Measurements from ENCODE around the gene CDK6. TPM values are rescaled to one million over a fixed set of nuclear protein-coding genes. Genes with fewer than 3 reads are reported as not detected.
"Not testable (repeated sequence)": the region's sequence is repeated elsewhere in the genome, so short reads cannot be mapped to it uniquely, and the experiment has no call there.

The CDK6 gene
- total RNA-seq, 4 donors from 2014 or later, result 1.2 to 6.9 (median 2.6) TPM

DNA sequence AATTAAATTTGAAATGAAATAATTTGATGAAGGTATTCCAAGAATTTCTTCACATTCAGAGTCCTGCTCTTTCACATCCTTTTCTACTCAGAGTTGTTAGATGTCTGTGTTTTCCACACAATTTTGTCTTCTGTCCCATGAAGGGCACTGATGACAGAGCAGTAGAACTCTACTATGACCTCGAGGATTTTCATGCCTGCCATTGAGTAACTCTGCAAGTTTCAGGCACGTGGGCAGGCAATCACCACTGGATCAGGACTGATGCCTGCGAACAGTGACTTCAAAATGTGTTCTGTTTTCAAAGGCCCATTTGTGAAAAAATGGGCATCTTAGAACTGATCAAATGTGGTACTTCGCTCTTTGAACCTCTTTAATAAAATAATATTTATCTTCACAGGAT lies 91.1 kb downstream of the CDK6 start:
- TF ChIP-seq, protein P1, sequence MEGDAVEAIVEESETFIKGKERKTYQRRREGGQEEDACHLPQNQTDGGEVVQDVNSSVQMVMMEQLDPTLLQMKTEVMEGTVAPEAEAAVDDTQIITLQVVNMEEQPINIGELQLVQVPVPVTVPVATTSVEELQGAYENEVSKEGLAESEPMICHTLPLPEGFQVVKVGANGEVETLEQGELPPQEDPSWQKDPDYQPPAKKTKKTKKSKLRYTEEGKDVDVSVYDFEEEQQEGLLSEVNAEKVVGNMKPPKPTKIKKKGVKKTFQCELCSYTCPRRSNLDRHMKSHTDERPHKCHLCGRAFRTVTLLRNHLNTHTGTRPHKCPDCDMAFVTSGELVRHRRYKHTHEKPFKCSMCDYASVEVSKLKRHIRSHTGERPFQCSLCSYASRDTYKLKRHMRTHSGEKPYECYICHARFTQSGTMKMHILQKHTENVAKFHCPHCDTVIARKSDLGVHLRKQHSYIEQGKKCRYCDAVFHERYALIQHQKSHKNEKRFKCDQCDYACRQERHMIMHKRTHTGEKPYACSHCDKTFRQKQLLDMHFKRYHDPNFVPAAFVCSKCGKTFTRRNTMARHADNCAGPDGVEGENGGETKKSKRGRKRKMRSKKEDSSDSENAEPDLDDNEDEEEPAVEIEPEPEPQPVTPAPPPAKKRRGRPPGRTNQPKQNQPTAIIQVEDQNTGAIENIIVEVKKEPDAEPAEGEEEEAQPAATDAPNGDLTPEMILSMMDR (IDR thresholded peaks at IDR 0.05 in 4 of 5, conservative IDR thresholded peaks at IDR 0.05 in 1 of 5), result no peak
- Histone ChIP-seq H3K4me3 (no peak overlapping the region), H3K36me3 (no peaks in the 10 kb centered on the region), H3K9me3 (no peaks in the 10 kb centered on the region), H3K4me1 (no peaks in the 10 kb centered on the region), H3K27ac (no peak overlapping the region), H3K27me3 (no peaks in the 10 kb centered on the region)
- in situ Hi-C loops (cut with MboI; ENCODE audit: low sequenced_read_pairs in 4 of 4) (no loop called here), intact Hi-C loops (cut with DNase I; ENCODE audit: low total_unique reads) (no loop called here)
- DNase-seq (no peak), ATAC-seq (no peak)

DNA sequence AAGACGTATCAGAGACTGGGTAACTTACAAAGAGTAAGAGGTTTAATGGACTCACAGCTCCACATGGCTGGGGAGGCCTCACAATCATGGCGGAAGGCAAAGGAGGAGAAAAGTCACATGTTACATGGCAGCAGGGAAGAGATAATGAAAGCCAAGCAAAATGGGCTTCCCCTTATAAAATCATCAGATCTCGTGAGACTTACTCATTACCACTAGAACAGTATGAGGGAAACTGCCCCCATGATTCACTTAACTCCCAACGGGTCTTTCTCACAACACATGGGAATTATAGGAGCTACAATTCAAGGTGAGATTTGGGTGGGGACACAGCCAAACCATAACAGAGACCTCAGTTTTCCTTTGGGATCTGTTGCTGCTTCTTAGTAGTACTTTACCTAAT lies 92.2 kb downstream of the CDK6 start:
- H3K27ac ChIP-seq; H3K27me3 ChIP-seq; in situ Hi-C loops (cut with MboI; ENCODE audit: low sequenced_read_pairs in 4 of 4); H3K36me3 ChIP-seq; H3K4me1 ChIP-seq; H3K9me3 ChIP-seq; DNase-seq; intact Hi-C loops (cut with DNase I; ENCODE audit: low total_unique reads); ATAC-seq; H3K4me3 ChIP-seq: not testable (repeated sequence)

DNA sequence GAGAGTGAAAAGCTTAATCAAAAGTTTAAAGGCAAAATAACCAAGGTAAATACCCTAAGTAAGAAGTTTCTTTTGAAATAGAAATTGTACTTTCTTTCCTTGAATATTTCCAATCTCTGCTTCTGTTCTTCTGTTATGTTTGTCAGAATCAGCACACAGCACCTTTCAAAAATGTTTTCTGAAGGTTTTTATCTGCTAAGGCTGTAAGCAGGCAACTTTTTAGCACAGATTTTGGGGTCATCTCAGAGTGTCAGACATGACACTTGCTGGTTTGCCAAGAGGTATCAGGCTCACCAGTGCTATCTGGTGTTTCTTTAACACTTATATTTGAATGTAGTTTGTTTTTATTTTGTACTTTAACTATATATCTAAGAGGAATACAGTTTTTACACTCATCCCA lies 94.2 kb downstream of the CDK6 start:
- in situ Hi-C loops (cut with MboI; ENCODE audit: low sequenced_read_pairs in 4 of 4), result no loop called here
- TF ChIP-seq, protein P1 (IDR thresholded peaks at IDR 0.05 in 4 of 5, conservative IDR thresholded peaks at IDR 0.05 in 1 of 5), result no peak
- no peak for TF ChIP-seq POLR2A (IDR thresholded peaks at IDR 0.05)
- Histone ChIP-seq H3K36me3 (no peaks in the 10 kb centered on the region), H3K4me3 (no peak overlapping the region), H3K27ac (no peak overlapping the region), H3K9me3 (no peaks in the 10 kb centered on the region), H3K4me1 (no peaks in the 10 kb centered on the region), H3K27me3 (no peaks in the 10 kb centered on the region)
- intact Hi-C loops (cut with DNase I; ENCODE audit: low total_unique reads), result no loop called here
- ATAC-seq (no peak), DNase-seq (no peak)

DNA sequence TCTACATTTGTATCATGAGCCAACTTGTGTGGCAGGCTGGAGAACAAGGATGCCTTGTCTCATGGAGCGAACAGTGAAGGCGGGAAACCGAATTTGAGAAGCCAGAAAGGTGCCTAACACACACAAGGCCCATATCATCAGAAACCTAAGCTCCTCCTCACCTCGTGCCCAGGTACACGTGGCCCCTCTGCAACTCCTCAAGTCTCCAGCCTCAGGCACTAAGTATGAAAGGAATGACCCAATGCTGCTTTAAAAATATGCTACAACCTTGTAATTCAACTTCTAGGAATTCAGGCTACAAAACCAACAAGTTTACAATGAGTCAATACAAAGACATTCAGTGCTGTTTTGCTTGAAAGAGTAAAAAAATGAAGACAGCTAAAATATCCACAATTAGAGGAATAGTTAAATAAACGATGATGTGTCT lies 95.7 kb downstream of the CDK6 start:
- intact Hi-C loops (cut with DNase I; ENCODE audit: low total_unique reads) (no loop called here), in situ Hi-C loops (cut with MboI; ENCODE audit: low sequenced_read_pairs in 4 of 4) (no loop called here)
- H3K27ac ChIP-seq, result no peak overlapping the region
- no peak overlapping the region for H3K4me3 ChIP-seq
- TF ChIP-seq, protein P1 (IDR thresholded peaks at IDR 0.05 in 4 of 5, conservative IDR thresholded peaks at IDR 0.05 in 1 of 5), result no peak
- no peak for TF ChIP-seq POLR2A (IDR thresholded peaks at IDR 0.05)
- no peaks in the 10 kb centered on the region for H3K4me1 ChIP-seq
- DNase-seq (no peak), ATAC-seq (no peak)
- no peaks in the 10 kb centered on the region for H3K36me3 ChIP-seq
- H3K9me3 ChIP-seq, result no peaks in the 10 kb centered on the region
- H3K27me3 ChIP-seq, result no peaks in the 10 kb centered on the region

DNA sequence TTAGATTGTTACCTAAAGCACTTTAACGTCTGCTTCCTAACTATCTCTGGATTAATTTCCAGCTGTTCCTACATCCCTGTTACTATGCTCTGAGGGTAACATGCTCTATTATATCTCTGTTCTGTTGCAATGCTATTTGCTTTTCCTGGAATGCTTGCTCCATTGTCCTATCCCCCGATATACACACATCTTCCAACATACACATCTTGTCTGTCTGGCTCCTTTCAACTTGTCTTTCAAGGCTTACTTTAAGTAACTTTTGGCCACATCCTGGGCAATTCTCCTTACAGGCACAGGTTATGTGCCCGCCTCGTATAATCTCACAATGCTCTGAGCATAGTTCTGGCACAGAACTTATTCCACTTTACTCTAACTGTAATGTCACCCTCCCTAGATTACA lies 96.2 kb downstream of the CDK6 start:
- TF ChIP-seq, protein P1 (IDR thresholded peaks at IDR 0.05 in 4 of 5, conservative IDR thresholded peaks at IDR 0.05 in 1 of 5), result no peak
- TF ChIP-seq POLR2A (IDR thresholded peaks at IDR 0.05), result no peak
- Histone ChIP-seq H3K9me3 (no peaks in the 10 kb centered on the region), H3K36me3 (no peaks in the 10 kb centered on the region), H3K27me3 (no peaks in the 10 kb centered on the region), H3K4me1 (no peaks in the 10 kb centered on the region), H3K27ac (no peak overlapping the region), H3K4me3 (no peak overlapping the region)
- in situ Hi-C loops (cut with MboI; ENCODE audit: low sequenced_read_pairs in 4 of 4), result no loop called here
- DNase-seq (no peak), ATAC-seq (no peak)
- intact Hi-C loops (cut with DNase I; ENCODE audit: low total_unique reads), result no loop called here
